Activated CD4-positive, alpha-beta memory T cell treated with anti-CD3 and anti-CD28 coated beads for 36 hours (primary cell): ENCODE measurements around the gene LAPTM4A. TPM values are rescaled to one million over a fixed set of nuclear protein-coding genes. Genes with fewer than 3 reads are reported as not detected.

Experiments
- CTCF ChIA-PET: fragments of 350-600 bp; sonication (Branson Sonifier 250); formaldehyde crosslinking; loops from one replicate; lab custom pipeline; 2021; ENCODE audit warnings: antibody characterized with exemption, inconsistent platforms; lab: Charles Lee
- POLR2A ChIA-PET: fragments of 350-600 bp; sonication (Branson Sonifier 250); formaldehyde crosslinking; loops from one replicate; lab custom pipeline; 2021; ENCODE audit warnings: antibody characterized with exemption; lab: Charles Lee
- DNase-seq: peaks from one replicate; pipeline ENCODE4 v3.0.0-alpha.2; 2020
- H3K27ac Mint-ChIP-seq: one replicate; pipeline ENCODE4 v1.8.0; 2021; ENCODE audit warnings: mixed read lengths
- H3K27me3 Mint-ChIP-seq: one replicate; pipeline ENCODE4 v1.8.0; 2021; ENCODE audit warnings: mixed read lengths
- H3K36me3 Mint-ChIP-seq: one replicate; pipeline ENCODE4 v1.8.0; 2021; ENCODE audit warnings: mixed read lengths
- H3K4me1 Mint-ChIP-seq: one replicate; pipeline ENCODE4 v1.8.0; 2021; ENCODE audit warnings: low read depth, mixed read lengths
- H3K4me3 Mint-ChIP-seq: one replicate; pipeline ENCODE4 v1.8.0; 2021; ENCODE audit warnings: mild to moderate bottlenecking, mixed read lengths
- H3K9me3 Mint-ChIP-seq: one replicate; pipeline ENCODE4 v1.8.0; 2021; ENCODE audit warnings: mixed read lengths
- intact Hi-C: fragments of 100-400 bp; cut with micrococcal nuclease; formaldehyde crosslinking; loops from one replicate; pipeline ENCODE4 v1.15.1; 2023
- total RNA-seq, 2 experiments: library from RNA; stranded (reverse); gene quantifications; one replicate each; pipeline ENCODE4 v1.2.3, GENCODE V29; 2021

LAPTM4A gene
- total RNA-seq, 2 experiments from 2014 or later, result 26.7 to 29.0 TPM

- Mint-ChIP-seq H3K4me3 (peak overlapping the region; percentile 37), H3K4me1 (peaks cover 6% of the 10 kb centered on the region), H3K36me3 (no peaks in the 10 kb centered on the region), H3K27me3 (peaks cover 29% of the 10 kb centered on the region), H3K9me3 (peaks cover 5% of the 10 kb centered on the region), H3K27ac (no peak overlapping the region)
- intact Hi-C loops, result loop anchor here (10.0 kb wide), 1 partner anchor 213 kb away; the partner anchor contains the start of gene SDC1
- CTCF ChIA-PET, result interaction anchor here (1.3 kb wide), 1 partner anchor 9 kb away, joined by 3 read pairs; no protein-coding TSS in a partner anchor
- DNase-seq, result no peak
- POLR2A ChIA-PET, result interaction anchor here (1.7 kb wide), 1 partner anchor 22 kb away, joined by 5 read pairs; the partner anchor contains the start of gene WDR35
Measured at GRCh38 chr2:20012032-20012281, 39.5 kb downstream of the LAPTM4A start.

GRCh38 chr2:20011276-20012031 is 40.0 kb downstream of the LAPTM4A start:
- CTCF ChIA-PET, result interaction anchor here (1.3 kb wide), 1 partner anchor 9 kb away, joined by 3 read pairs; no protein-coding TSS in a partner anchor
- POLR2A ChIA-PET, result interaction anchor here (1.7 kb wide), 1 partner anchor 21 kb away, joined by 5 read pairs; the partner anchor contains the start of gene WDR35

GRCh38 chr2:20008703-20009102 is 42.7 kb downstream of the LAPTM4A start:
- no peak for DNase-seq
- ChIA-PET POLR2A (no interaction called here), CTCF (no interaction called here)
- Mint-ChIP-seq H3K9me3 (no peaks in the 10 kb centered on the region), H3K27ac (no peak overlapping the region), H3K4me1 (peaks cover 6% of the 10 kb centered on the region), H3K27me3 (peaks cover 31% of the 10 kb centered on the region), H3K36me3 (no peaks in the 10 kb centered on the region), H3K4me3 (no peak overlapping the region)
- intact Hi-C loops, result no loop called here

More at GRCh38 chr2:20011276-20012031, 40.0 kb downstream of the LAPTM4A start:
- intact Hi-C loops, result loop anchor here (10.0 kb wide), 1 partner anchor 213 kb away; the partner anchor contains the start of gene SDC1
- Mint-ChIP-seq H3K27ac (no peak overlapping the region), H3K36me3 (no peaks in the 10 kb centered on the region), H3K4me1 (peaks cover 6% of the 10 kb centered on the region), H3K4me3 (peak overlapping the region; percentile 37), H3K27me3 (peaks cover 31% of the 10 kb centered on the region), H3K9me3 (peaks cover 5% of the 10 kb centered on the region)
- no peak for DNase-seq

GRCh38 chr2:20005891-20006470 is 45.4 kb downstream of the LAPTM4A start:
- H3K27me3 Mint-ChIP-seq, result peaks cover 15% of the 10 kb centered on the region
- intact Hi-C loops, result no loop called here
- no peaks in the 10 kb centered on the region for H3K36me3 Mint-ChIP-seq
- H3K4me3 Mint-ChIP-seq, result no peak overlapping the region
- H3K9me3 Mint-ChIP-seq, result no peaks in the 10 kb centered on the region
- H3K27ac Mint-ChIP-seq, result no peak overlapping the region
- POLR2A ChIA-PET, result no interaction called here
- CTCF ChIA-PET, result interaction anchor here (1.1 kb wide), 1 partner anchor 10 kb away, joined by 4 read pairs; no protein-coding TSS in a partner anchor
- DNase-seq, result no peak
- no peaks in the 10 kb centered on the region for H3K4me1 Mint-ChIP-seq

GRCh38 chr2:20005067-20005627 is 46.3 kb downstream of the LAPTM4A start:
- DNase-seq, result no peak
- no peaks in the 10 kb centered on the region for H3K36me3 Mint-ChIP-seq
- ChIA-PET CTCF (interaction anchor here (1.1 kb wide), 1 partner anchor 11 kb away, joined by 4 read pairs; no protein-coding TSS in a partner anchor), POLR2A (no interaction called here)
- H3K9me3 Mint-ChIP-seq, result no peaks in the 10 kb centered on the region
- no peak overlapping the region for H3K27ac Mint-ChIP-seq
- H3K4me1 Mint-ChIP-seq, result no peaks in the 10 kb centered on the region
- H3K4me3 Mint-ChIP-seq, result no peak overlapping the region
- intact Hi-C loops, result no loop called here
- peaks cover 11% of the 10 kb centered on the region for H3K27me3 Mint-ChIP-seq

GRCh38 chr2:20001361-20001863 is 50.0 kb downstream of the LAPTM4A start:
- POLR2A ChIA-PET, result no interaction called here
- Mint-ChIP-seq H3K27ac (no peak overlapping the region), H3K27me3 (peaks cover 8% of the 10 kb centered on the region)

GRCh38 chr2:19993731-19994130 is 57.7 kb downstream of the LAPTM4A start:
- peaks cover 14% of the 10 kb centered on the region for H3K4me1 Mint-ChIP-seq
- H3K27ac Mint-ChIP-seq, result no peak overlapping the region
- H3K4me3 Mint-ChIP-seq, result no peak overlapping the region
- peaks cover 11% of the 10 kb centered on the region for H3K27me3 Mint-ChIP-seq
- POLR2A ChIA-PET, result interaction anchor here (0.5 kb wide), 1 partner anchor 9 kb away, joined by 3 read pairs; no protein-coding TSS in a partner anchor
- no peaks in the 10 kb centered on the region for H3K36me3 Mint-ChIP-seq
- no peak for DNase-seq
- H3K9me3 Mint-ChIP-seq, result no peaks in the 10 kb centered on the region
- intact Hi-C loops, result no loop called here
- CTCF ChIA-PET, result interaction anchor here (1.1 kb wide), 1 partner anchor 22 kb away, joined by 5 read pairs; no protein-coding TSS in a partner anchor

More at GRCh38 chr2:20001361-20001863, 50.0 kb downstream of the LAPTM4A start:
- Mint-ChIP-seq H3K36me3 (no peaks in the 10 kb centered on the region), H3K9me3 (no peaks in the 10 kb centered on the region), H3K4me3 (no peak overlapping the region), H3K4me1 (no peaks in the 10 kb centered on the region)
- intact Hi-C loops, result no loop called here
- CTCF ChIA-PET, result interaction anchor here (1.7 kb wide), 1 partner anchor 13 kb away, joined by 10 read pairs; no protein-coding TSS in a partner anchor
- no peak for DNase-seq

- H3K27ac Mint-ChIP-seq, result no peak overlapping the region
- ChIA-PET CTCF (interaction anchor here (1.2 kb wide), 1 partner anchor 23 kb away, joined by 3 read pairs; no protein-coding TSS in a partner anchor), POLR2A (no interaction called here)
- no peak overlapping the region for H3K4me3 Mint-ChIP-seq
- H3K9me3 Mint-ChIP-seq, result no peaks in the 10 kb centered on the region
- intact Hi-C loops, result no loop called here
- DNase-seq, result no peak
- H3K36me3 Mint-ChIP-seq, result peaks cover 2% of the 10 kb centered on the region
- H3K27me3 Mint-ChIP-seq, result peaks cover 9% of the 10 kb centered on the region
- H3K4me1 Mint-ChIP-seq, result peaks cover 23% of the 10 kb centered on the region
Measured at GRCh38 chr2:19991895-19992294, 59.5 kb downstream of the LAPTM4A start.

- ChIA-PET CTCF (interaction anchor here (1.1 to 1.9 kb wide), 2 partner anchors 25 to 301 kb away, joined by 3 to 8 read pairs; no protein-coding TSS in a partner anchor), POLR2A (interaction anchor here (1.2 kb wide), 2 partner anchors 21 to 61 kb away, joined by 5 read pairs; partner anchors contain the start of gene LAPTM4A)
- intact Hi-C loops, result loop anchor here (1.0 kb wide), 2 partner anchors 61 to 88 kb away; partner anchors contain the start of gene LAPTM4A
- H3K9me3 Mint-ChIP-seq, result no peaks in the 10 kb centered on the region
- no peak for DNase-seq
- peaks cover 8% of the 10 kb centered on the region for H3K36me3 Mint-ChIP-seq
- H3K27ac Mint-ChIP-seq, result peak overlapping the region; percentile 60
- H3K27me3 Mint-ChIP-seq, result peaks cover 9% of the 10 kb centered on the region
- H3K4me1 Mint-ChIP-seq, result peaks cover 23% of the 10 kb centered on the region
- peak overlapping the region; percentile 90 for H3K4me3 Mint-ChIP-seq
Measured at GRCh38 chr2:19990416-19990728, 61.1 kb downstream of the LAPTM4A start.

- H3K27me3 Mint-ChIP-seq, result peaks cover 9% of the 10 kb centered on the region
- DNase-seq, result peak; percentile 94
- H3K36me3 Mint-ChIP-seq, result peaks cover 10% of the 10 kb centered on the region
- intact Hi-C loops, result loop anchor here (1.0 to 5.0 kb wide), 3 partner anchors 61 to 643 kb away; partner anchors contain the start of gene LAPTM4A
- H3K27ac Mint-ChIP-seq, result peak within 1 kb of the TSS; percentile 74
- peaks cover 23% of the 10 kb centered on the region for H3K4me1 Mint-ChIP-seq
- H3K4me3 Mint-ChIP-seq, result peak within 1 kb of the TSS; percentile 90
- CTCF ChIA-PET, result interaction anchor here (1.1 to 1.9 kb wide), 2 partner anchors 25 to 301 kb away, joined by 3 to 8 read pairs; no protein-coding TSS in a partner anchor
- no peaks in the 10 kb centered on the region for H3K9me3 Mint-ChIP-seq
- POLR2A ChIA-PET, result interaction anchor here (1.2 kb wide), 2 partner anchors 21 to 62 kb away, joined by 5 read pairs; partner anchors contain the start of gene LAPTM4A
Measured at GRCh38 chr2:19989667-19990415, 61.6 kb downstream of the LAPTM4A start, which contains the start of gene WDR35. Gene WDR35, minus strand, starts transcription at chr2:19990105. Its CDS starts 90 bp downstream, at chr2:19990015.

GRCh38 chr2:19989342-19989666 is 62.1 kb downstream of the LAPTM4A start:
- Mint-ChIP-seq H3K27me3 (peaks cover 9% of the 10 kb centered on the region), H3K9me3 (no peaks in the 10 kb centered on the region), H3K36me3 (peaks cover 10% of the 10 kb centered on the region), H3K4me1 (peaks cover 23% of the 10 kb centered on the region), H3K27ac (peak overlapping the region; percentile 74), H3K4me3 (peak overlapping the region; percentile 90)
- ChIA-PET CTCF (interaction anchor here (1.3 to 1.9 kb wide), 2 partner anchors 26 to 111 kb away, joined by 4 to 8 read pairs; no protein-coding TSS in a partner anchor), POLR2A (interaction anchor here (1.2 kb wide), 2 partner anchors 22 to 63 kb away, joined by 5 read pairs; partner anchors contain the start of gene LAPTM4A)
- no peak for DNase-seq
- intact Hi-C loops, result loop anchor here (5.0 kb wide), 1 partner anchor 642 kb away; no protein-coding TSS in a partner anchor
